AG04449 (cell line): ENCODE results near the gene PLPPR2.
"Not testable (repeated sequence)": the region's sequence is repeated elsewhere in the genome, so short reads cannot be mapped to it uniquely, and the experiment has no call there.

Source experiments
- CTCF ChIA-PET: fragments of 350-600 bp; formaldehyde crosslinking; extraction: SDS; loops from one replicate; lab custom pipeline; 2021; ENCODE audit warnings: antibody characterized with exemption; lab: Yijun Ruan, JAX
- POLR2A ChIA-PET: fragments of 400-600, 350-600 bp; formaldehyde crosslinking; extraction: SDS; loops from one replicate; lab custom pipeline; 2020; ENCODE audit warnings: antibody characterized with exemption, inconsistent platforms; lab: Yijun Ruan, JAX
- DNase-seq: peaks from one replicate; pipeline ENCODE4 v3.0.0-alpha.2; 2010; ENCODE audit warnings: low read depth, low spot score
- H3K4me3 ChIP-seq: 2 replicates; pipeline ENCODE4 v1.5.1; 2011; ENCODE audit warnings: low read depth, mild to moderate bottlenecking, control low read depth, low read length
- TF ChIP-seq, protein P1 (sequence below): IDR thresholded peaks from one replicate; pipeline ENCODE4 v1.5.1; 2011; ENCODE audit warnings: mild to moderate bottlenecking, moderate library complexity, low read length, control low read depth, inconsistent platforms; ENCODE audit not compliant: insufficient read depth; ENCODE audit errors: missing control alignments

PLPPR2 gene

DNA sequence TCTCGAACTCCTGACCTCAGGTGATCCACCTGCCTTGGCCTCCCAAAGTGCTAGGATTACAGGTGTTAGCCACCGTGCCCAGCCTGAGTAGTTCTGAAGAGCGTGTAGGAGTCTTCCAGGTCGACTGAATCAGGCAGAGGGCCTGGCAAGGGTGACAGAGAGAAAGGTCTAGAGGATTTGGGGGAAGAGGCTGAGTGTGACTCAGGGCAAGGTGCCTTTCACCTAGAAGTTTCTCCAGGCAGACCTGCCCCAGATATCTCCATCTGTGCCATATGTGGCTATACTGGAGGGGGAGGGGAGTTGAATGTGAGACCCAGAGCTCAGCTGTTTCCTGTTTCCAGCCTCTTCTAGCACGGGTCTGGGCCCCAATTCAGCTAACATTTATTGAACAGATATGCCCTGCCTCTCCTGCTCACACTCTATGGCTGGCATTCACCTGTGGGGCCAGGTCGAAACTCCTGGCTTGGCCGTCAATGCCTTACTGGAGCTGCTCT, 7.6 kb upstream of the PLPPR2 start:
- TF ChIP-seq, protein P1, sequence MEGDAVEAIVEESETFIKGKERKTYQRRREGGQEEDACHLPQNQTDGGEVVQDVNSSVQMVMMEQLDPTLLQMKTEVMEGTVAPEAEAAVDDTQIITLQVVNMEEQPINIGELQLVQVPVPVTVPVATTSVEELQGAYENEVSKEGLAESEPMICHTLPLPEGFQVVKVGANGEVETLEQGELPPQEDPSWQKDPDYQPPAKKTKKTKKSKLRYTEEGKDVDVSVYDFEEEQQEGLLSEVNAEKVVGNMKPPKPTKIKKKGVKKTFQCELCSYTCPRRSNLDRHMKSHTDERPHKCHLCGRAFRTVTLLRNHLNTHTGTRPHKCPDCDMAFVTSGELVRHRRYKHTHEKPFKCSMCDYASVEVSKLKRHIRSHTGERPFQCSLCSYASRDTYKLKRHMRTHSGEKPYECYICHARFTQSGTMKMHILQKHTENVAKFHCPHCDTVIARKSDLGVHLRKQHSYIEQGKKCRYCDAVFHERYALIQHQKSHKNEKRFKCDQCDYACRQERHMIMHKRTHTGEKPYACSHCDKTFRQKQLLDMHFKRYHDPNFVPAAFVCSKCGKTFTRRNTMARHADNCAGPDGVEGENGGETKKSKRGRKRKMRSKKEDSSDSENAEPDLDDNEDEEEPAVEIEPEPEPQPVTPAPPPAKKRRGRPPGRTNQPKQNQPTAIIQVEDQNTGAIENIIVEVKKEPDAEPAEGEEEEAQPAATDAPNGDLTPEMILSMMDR = no peak
- H3K4me3 ChIP-seq = no peak overlapping the region
- CTCF ChIA-PET = interaction anchor here (4.3 kb wide), 1 partner anchor 33 kb away, joined by 15 read pairs; no protein-coding TSS in a partner anchor
- no peak for DNase-seq
- POLR2A ChIA-PET = no interaction called here

DNA sequence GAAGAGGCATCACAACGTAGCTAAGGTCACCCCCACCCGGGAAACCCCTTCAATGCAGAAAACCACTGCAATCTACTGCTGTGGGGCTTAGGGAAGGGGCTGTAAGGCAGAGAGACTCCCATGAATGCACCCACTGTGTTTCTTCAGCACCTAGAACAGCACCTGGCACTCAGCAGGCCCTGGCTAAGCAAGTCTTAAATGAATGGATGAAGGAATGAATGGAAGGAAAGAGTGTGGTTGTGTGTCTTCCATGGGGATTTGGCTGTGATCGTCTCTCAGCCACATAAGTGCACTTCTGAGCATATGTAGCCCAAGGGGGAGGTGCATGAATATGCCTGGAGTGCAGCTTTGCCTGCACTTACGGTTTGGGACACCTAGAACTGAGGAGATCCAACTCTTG, 6.1 kb upstream of the PLPPR2 start:
- POLR2A ChIA-PET = no interaction called here
- DNase-seq = no peak
- H3K4me3 ChIP-seq = no peak overlapping the region
- CTCF ChIA-PET = interaction anchor here (1.0 to 1.5 kb wide), 2 partner anchors 32 to 55 kb away, joined by 3 to 6 read pairs; no protein-coding TSS in a partner anchor
- TF ChIP-seq, protein P1 = no peak

DNA sequence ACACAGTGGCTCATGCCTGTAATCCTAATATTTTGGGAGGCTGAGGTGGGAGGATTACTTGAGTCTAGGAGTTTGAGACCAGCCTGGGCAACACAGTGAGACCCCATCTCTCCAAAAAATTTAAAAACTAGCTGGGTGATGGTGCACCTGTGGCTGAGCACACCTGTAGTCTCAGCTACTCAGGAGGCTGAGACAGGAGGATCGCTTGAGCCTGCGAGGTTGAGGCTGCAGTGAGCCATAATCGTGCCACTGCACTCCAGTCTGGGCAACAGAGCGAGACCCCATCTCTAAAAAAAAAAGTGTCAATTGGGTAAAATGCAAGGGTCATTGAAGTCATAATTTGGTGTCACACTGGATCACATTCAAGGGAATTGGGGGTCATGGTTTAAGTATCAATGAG, 1.1 kb upstream of the PLPPR2 start:
- DNase-seq, H3K4me3 ChIP-seq, CTCF ChIA-PET, POLR2A ChIA-PET: not testable (repeated sequence)

DNA sequence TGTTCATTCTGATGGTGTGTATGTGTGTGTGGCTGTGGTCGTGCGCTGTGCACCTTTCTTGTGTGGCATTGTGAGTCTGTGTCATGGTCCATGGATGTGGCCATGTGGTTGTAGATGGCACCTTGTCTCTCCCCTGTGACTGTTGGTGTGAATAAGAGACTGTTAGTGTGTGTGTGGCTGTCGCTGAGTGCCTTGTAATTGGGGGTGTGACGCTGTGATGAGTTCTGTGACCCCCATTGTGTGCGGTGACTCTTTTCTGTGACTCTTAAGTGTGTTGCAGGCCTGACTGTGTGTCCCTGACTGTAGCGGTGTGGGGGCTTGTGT, 804 bp downstream of the PLPPR2 start:
- H3K4me3 ChIP-seq = peak overlapping the region; percentile 86
- POLR2A ChIA-PET = no interaction called here
- CTCF ChIA-PET = no interaction called here

DNA sequence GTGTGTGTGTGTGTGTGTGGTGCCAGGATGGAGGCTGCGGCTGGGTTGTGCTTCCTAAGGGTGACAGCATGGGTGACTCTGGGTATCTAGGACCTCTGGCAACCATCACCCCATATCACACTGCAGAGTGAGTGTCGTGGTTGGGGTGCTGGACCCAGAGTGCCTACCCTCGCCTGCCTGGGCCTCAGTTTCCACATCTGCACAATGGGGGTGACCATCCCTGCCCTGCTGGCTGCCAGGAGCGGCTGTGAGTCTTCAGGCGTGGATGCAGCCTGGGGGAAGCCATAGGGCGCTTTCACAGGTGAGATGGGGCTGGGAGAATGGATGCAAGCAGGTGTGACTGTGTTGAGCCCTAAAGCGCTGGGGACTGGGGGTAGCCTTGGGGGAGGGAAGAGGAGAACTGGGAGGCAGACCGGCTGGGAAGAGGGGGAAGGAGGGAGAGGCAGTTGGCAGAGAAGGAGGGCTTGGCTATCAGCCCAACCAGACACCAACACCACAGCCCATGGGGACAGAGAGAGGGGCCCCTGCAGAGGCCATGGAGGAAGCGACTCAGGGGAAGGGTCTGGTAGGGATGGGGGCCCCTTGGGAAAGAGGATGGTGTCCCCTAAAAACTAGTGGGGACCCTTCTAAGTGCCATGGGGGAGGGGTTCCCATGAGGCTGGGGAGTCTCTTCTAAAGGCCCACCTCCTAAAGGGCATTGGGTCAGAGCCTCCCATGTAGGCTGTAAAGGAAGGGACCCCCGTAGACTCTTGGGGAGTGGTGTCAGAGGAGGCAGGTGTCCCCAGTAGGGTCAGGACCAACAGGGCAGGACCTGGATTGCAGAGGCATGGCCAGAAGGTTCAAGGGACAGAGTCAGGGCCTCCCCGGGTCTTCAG, 1.7 kb downstream of the PLPPR2 start:
- TF ChIP-seq, protein P1 = no peak
- POLR2A ChIA-PET = no interaction called here
- no peak for DNase-seq
- H3K4me3 ChIP-seq = peak overlapping the region; percentile 86
- CTCF ChIA-PET = no interaction called here

More for the DNA sequence above, 804 bp downstream of the PLPPR2 start:
- no peak for DNase-seq
- TF ChIP-seq, protein P1 = no peak

DNA sequence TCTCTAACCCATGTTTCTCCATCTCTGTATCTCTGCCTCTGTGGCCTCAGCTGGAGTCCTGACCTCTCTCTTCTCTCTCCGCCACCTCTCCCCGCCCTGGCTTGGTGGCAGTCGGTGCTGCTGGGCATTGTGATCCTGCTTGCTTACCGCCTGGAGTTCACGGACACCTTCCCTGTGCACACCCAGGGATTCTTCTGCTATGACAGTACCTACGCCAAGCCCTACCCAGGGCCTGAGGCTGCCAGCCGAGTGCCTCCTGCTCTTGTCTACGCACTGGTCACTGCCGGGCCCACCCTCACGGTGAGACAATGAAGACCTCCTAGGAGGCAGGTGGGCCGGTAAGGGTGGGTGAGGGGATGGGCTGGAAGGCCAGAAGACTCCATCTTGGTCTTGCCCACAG, 4.2 kb downstream of the PLPPR2 start:
- ChIA-PET POLR2A (no interaction called here), CTCF (interaction anchor here (1.0 kb wide), 1 partner anchor 11 kb away, joined by 3 read pairs; no protein-coding TSS in a partner anchor)
- TF ChIP-seq, protein P1 = no peak

More for the DNA sequence above, 4.2 kb downstream of the PLPPR2 start:
- no peak overlapping the region for H3K4me3 ChIP-seq
- DNase-seq = no peak
